NCI-H2081 (cell line): Measurements from ENCODE around the gene WDR83.
A peak's percentile ranks its signal among the peaks of the same experiment; 100 is the strongest.
"Not testable (repeated sequence)": the region's sequence is repeated elsewhere in the genome, so short reads cannot be mapped to it uniquely, and the experiment has no call there.

Experiments used
- DNase-seq, 2 experiments: peaks; one replicate each; lab custom pipeline; 2025; lab: John Stamatoyannopoulos, UW

Gene WDR83

GRCh38 chr19:12685831-12686230, 19.2 kb downstream of the WDR83 start:
- no peak for DNase-seq

- DNase-seq, result no peak
Observed at GRCh38 chr19:12687496-12688196, 21.0 kb downstream of the WDR83 start, which contains the start of gene GNG14. GNG14 (plus strand) TSS chr19:12687998; CDS start chr19:12688049, 51 bp downstream.

GRCh38 chr19:12689012-12689411, 22.4 kb downstream of the WDR83 start:
- DNase-seq, result no peak

- DNase-seq, result no peak
Observed at GRCh38 chr19:12689581-12690216, 23.1 kb downstream of the WDR83 start.

- no peak for DNase-seq
Observed at GRCh38 chr19:12692960-12693359, 26.4 kb downstream of the WDR83 start.

GRCh38 chr19:12694641-12695040, 28.0 kb downstream of the WDR83 start:
- no peak for DNase-seq

GRCh38 chr19:12695096-12695495, 28.5 kb downstream of the WDR83 start:
- no peak for DNase-seq

- DNase-seq, result no peak
Observed at GRCh38 chr19:12695514-12695913, 28.9 kb downstream of the WDR83 start.

GRCh38 chr19:12695997-12696365, 29.4 kb downstream of the WDR83 start:
- no peak for DNase-seq

- DNase-seq, result peak; percentile 90 to 95
Observed at GRCh38 chr19:12696366-12697335, 30.0 kb downstream of the WDR83 start, which contains the start of gene FBXW9. FBXW9 (minus strand) TSS chr19:12696631; CDS start chr19:12696581, 50 bp downstream.

GRCh38 chr19:12697425-12697824, 30.8 kb downstream of the WDR83 start:
- DNase-seq, result not testable (repeated sequence)

GRCh38 chr19:12698138-12698537, 31.5 kb downstream of the WDR83 start:
- DNase-seq, result no peak

- no peak for DNase-seq
Observed at GRCh38 chr19:12701596-12702282, 35.1 kb downstream of the WDR83 start.

- peak in 1 of 2 experiments; percentile 37 for DNase-seq
Observed at GRCh38 chr19:12703046-12703445, 36.4 kb downstream of the WDR83 start.

- DNase-seq, result no peak
Observed at GRCh38 chr19:12705169-12705568, 38.6 kb downstream of the WDR83 start.

GRCh38 chr19:12705654-12706331, 39.2 kb downstream of the WDR83 start:
- DNase-seq, result no peak

GRCh38 chr19:12706332-12706718, 39.7 kb downstream of the WDR83 start:
- DNase-seq, result no peak

- DNase-seq, result no peak
Observed at GRCh38 chr19:12708641-12709040, 42.0 kb downstream of the WDR83 start.

GRCh38 chr19:12711187-12711586, 44.6 kb downstream of the WDR83 start:
- DNase-seq, result no peak

- DNase-seq, result not testable (repeated sequence)
Observed at GRCh38 chr19:12712077-12712476, 45.5 kb downstream of the WDR83 start.

GRCh38 chr19:12713304-12713703, 46.7 kb downstream of the WDR83 start:
- not testable (repeated sequence) for DNase-seq
